B cell (primary cell): ENCODE data around the gene RASGEF1B. TPM values are rescaled to one million over a fixed set of nuclear protein-coding genes. Genes with fewer than 3 reads are reported as not detected.

Source experiments
- ATAC-seq: fragments of 200-7000 bp; cut with Tn5 transposase; one replicate; pipeline ENCODE4 v1.10.0; 2021; ENCODE audit warnings: low read depth, mild to moderate bottlenecking, moderate number of reproducible peaks, moderate library complexity
- CTCF ChIA-PET: fragments of 350-600 bp; sonication (Branson Sonifier 250); formaldehyde crosslinking; loops from one replicate; lab custom pipeline; 2021; ENCODE audit warnings: antibody characterized with exemption, inconsistent platforms; lab: Charles Lee
- POLR2A ChIA-PET: fragments of 350-600 bp; sonication (Branson Sonifier 250); formaldehyde crosslinking; loops from one replicate; lab custom pipeline; 2021; ENCODE audit warnings: antibody characterized with exemption; lab: Charles Lee
- DNase-seq: peaks from one replicate; pipeline ENCODE4 v3.0.0; 2013
- H2AFZ ChIP-seq: 2 replicates; pipeline ENCODE4 v1.6.1; 2012; ENCODE audit warnings: mild to moderate bottlenecking, low read depth, low read length; ENCODE audit not compliant: insufficient read depth, poor library complexity, severe bottlenecking
- H3K27ac ChIP-seq, 2 donors: 1 replicate in 1 of 2; 2 replicates in 1 of 2; pipeline ENCODE4 v1.5.1; 2012 to 2013; ENCODE audit warnings: low read length in 2 of 2, mild to moderate bottlenecking in 2 of 2, moderate library complexity in 1 of 2
- H3K27me3 ChIP-seq, 4 experiments: fragments of 200-600 bp in 1 of 4; sonication (generic) in 1 of 4; replicated peaks in 1 of 4; 1 replicate in 2 of 4; 2 replicates in 2 of 4; pipeline versions ENCODE4 v1.6.1 to v1.7.0; 2013 to 2016; ENCODE audit warnings: low read length in 3 of 4, mild to moderate bottlenecking in 2 of 4, mixed read lengths in 1 of 4, moderate library complexity in 1 of 4; ENCODE audit not compliant: insufficient read depth in 4 of 4, control insufficient read depth in 3 of 4; ENCODE audit errors: control extremely low read depth in 1 of 4
- H3K36me3 ChIP-seq, 2 experiments: replicated peaks in 1 of 2; 1 replicate in 1 of 2; 2 replicates in 1 of 2; pipeline versions ENCODE4 v1.6.1 to v1.7.1; 2013; ENCODE audit warnings: low read length in 1 of 2; ENCODE audit not compliant: insufficient read depth in 2 of 2, control insufficient read depth in 1 of 2; ENCODE audit errors: control extremely low read depth in 1 of 2, extremely low read depth in 1 of 2
- H3K4me1 ChIP-seq, 2 donors: fragments of 200-600 bp in 1 of 2; sonication (generic) in 1 of 2; 1 replicate in 1 of 2; 2 replicates in 1 of 2; pipeline versions ENCODE4 v1.5.1 to v1.6.1; 2013 to 2017; ENCODE audit warnings: low read length in 2 of 2; ENCODE audit not compliant: control insufficient read depth in 2 of 2, insufficient read depth in 2 of 2
- H3K4me2 ChIP-seq: replicated peaks from 2 replicates; pipeline ENCODE3; 2012; ENCODE audit warnings: mild to moderate bottlenecking, low read depth, low read length; ENCODE audit not compliant: poor library complexity, severe bottlenecking
- H3K4me3 ChIP-seq, 5 experiments: fragments of 200-600 bp in 1 of 5; sonication (generic) in 1 of 5; 1 replicate in 3 of 5; 2 replicates in 2 of 5; pipeline versions ENCODE4 v1.5.1 to v1.7.0; 2011 to 2016; ENCODE audit warnings: low read length in 4 of 5, mild to moderate bottlenecking in 4 of 5, low read depth in 2 of 5, control low read depth in 1 of 5, moderate library complexity in 1 of 5; ENCODE audit not compliant: insufficient read depth in 1 of 5; ENCODE audit errors: control extremely low read depth in 1 of 5, extremely low read depth in 1 of 5
- H3K79me2 ChIP-seq: fragments of 200-600 bp; sonication (generic); one replicate; pipeline ENCODE4 v1.6.0; 2016; ENCODE audit warnings: low read length; ENCODE audit not compliant: control insufficient read depth, insufficient read depth
- H3K9ac ChIP-seq: fragments of 200-600 bp; sonication (generic); 2 replicates; pipeline ENCODE4 v1.6.1; 2017; ENCODE audit warnings: mild to moderate bottlenecking, low read length, moderate library complexity
- H3K9me3 ChIP-seq, 3 donors: one replicate each; pipeline versions ENCODE4 v1.6.1 to v1.7.1; 2013; ENCODE audit warnings: low read length in 2 of 3; ENCODE audit not compliant: control insufficient read depth in 2 of 3, insufficient read depth in 1 of 3; ENCODE audit errors: control extremely low read depth in 1 of 3
- H4K20me1 ChIP-seq: 2 replicates; pipeline ENCODE4 v1.6.0; 2012; ENCODE audit warnings: mild to moderate bottlenecking, low read length; ENCODE audit not compliant: insufficient read depth, control insufficient read depth, poor library complexity, severe bottlenecking
- H3K27ac Mint-ChIP-seq: one replicate; pipeline ENCODE4 v1.8.0; 2021; ENCODE audit warnings: mixed read lengths
- H3K27me3 Mint-ChIP-seq: one replicate; pipeline ENCODE4 v1.8.0; 2021; ENCODE audit warnings: mixed read lengths
- H3K4me1 Mint-ChIP-seq: one replicate; pipeline ENCODE4 v1.8.0; 2021; ENCODE audit warnings: mixed read lengths
- H3K4me3 Mint-ChIP-seq: one replicate; pipeline ENCODE4 v1.8.0; 2021; ENCODE audit warnings: mixed read lengths
- H3K9me3 Mint-ChIP-seq: one replicate; pipeline ENCODE4 v1.8.0; 2022; ENCODE audit warnings: mixed read lengths; ENCODE audit not compliant: insufficient read depth
- EZH2 ChIP-seq: IDR thresholded peaks from 2 replicates; pipeline ENCODE4 v1.6.1; 2012; ENCODE audit warnings: borderline replicate concordance, low read depth, mild to moderate bottlenecking, moderate library complexity, low read length; ENCODE audit not compliant: insufficient read depth, poor library complexity, severe bottlenecking
- WGBS: methylation state at CpG from one replicate; pipeline ENCODE4 v1.1.5; 2013; ENCODE audit warnings: missing lambda C conversion rate; ENCODE audit not compliant: insufficient coverage; 5-methylcytosine and 5-hydroxymethylcytosine counted together
- intact Hi-C: fragments of 100-400 bp; cut with micrococcal nuclease; formaldehyde crosslinking; loops from one replicate; pipeline ENCODE4 v1.10.0; 2022
- polyA plus RNA-seq: library from polyadenylated mRNA; depleted of rRNA; stranded (reverse); fragments of >200 nt; gene quantifications from 2 replicates; pipeline ENCODE4 v1.2.3, GENCODE V29; 2012
- total RNA-seq, 2 donors: library from RNA; stranded (reverse); fragments of 120-200 nt in 1 of 2; gene quantifications; 1 replicate in 1 of 2; 2 replicates in 1 of 2; pipeline versions ENCODE4 v1.2.3 to v1.2.4, GENCODE V29; 2013 to 2022
- TF ChIP-seq, protein P1 (sequence below): fragments of 200-600 bp; IDR thresholded peaks from one replicate; pipeline ENCODE4 v1.8.0; 2022; ENCODE audit warnings: antibody characterized with exemption, mild to moderate bottlenecking

Gene RASGEF1B
- total and polyA plus RNA-seq, 2 donors (not counting 1 experiment from before 2014, with no cell fraction given) = 20.4 to 130 TPM

- H3K27ac ChIP-seq = peak overlapping the region; percentile 65 to 78
- no peak overlapping the region for H2AFZ ChIP-seq
- no peaks in the 10 kb centered on the region for H3K9me3 ChIP-seq
- ChIA-PET POLR2A (interaction anchor here (0.6 to 1.8 kb wide), 3 partner anchors 41 to 49 kb away, joined by 3 to 6 read pairs (median 3); partner anchors contain the start of gene RASGEF1B), CTCF (interaction anchor here (0.8 to 1.9 kb wide), 9 partner anchors 10 to 279 kb away, joined by 3 to 5 read pairs (median 3); partner anchors contain the start of gene RASGEF1B)
- no peaks in the 10 kb centered on the region for H3K27me3 Mint-ChIP-seq
- peaks cover 65% of the 10 kb centered on the region for H3K4me1 Mint-ChIP-seq
- no peak overlapping the region for H3K9ac ChIP-seq
- no peak for TF ChIP-seq EZH2
- TF ChIP-seq, protein P1, sequence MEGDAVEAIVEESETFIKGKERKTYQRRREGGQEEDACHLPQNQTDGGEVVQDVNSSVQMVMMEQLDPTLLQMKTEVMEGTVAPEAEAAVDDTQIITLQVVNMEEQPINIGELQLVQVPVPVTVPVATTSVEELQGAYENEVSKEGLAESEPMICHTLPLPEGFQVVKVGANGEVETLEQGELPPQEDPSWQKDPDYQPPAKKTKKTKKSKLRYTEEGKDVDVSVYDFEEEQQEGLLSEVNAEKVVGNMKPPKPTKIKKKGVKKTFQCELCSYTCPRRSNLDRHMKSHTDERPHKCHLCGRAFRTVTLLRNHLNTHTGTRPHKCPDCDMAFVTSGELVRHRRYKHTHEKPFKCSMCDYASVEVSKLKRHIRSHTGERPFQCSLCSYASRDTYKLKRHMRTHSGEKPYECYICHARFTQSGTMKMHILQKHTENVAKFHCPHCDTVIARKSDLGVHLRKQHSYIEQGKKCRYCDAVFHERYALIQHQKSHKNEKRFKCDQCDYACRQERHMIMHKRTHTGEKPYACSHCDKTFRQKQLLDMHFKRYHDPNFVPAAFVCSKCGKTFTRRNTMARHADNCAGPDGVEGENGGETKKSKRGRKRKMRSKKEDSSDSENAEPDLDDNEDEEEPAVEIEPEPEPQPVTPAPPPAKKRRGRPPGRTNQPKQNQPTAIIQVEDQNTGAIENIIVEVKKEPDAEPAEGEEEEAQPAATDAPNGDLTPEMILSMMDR = no peak
- no CpG with 5 or more reads among the region's 4 CpGs for WGBS
- peak overlapping the region; percentile 56 for H3K27ac Mint-ChIP-seq
- no peaks in the 10 kb centered on the region for H3K27me3 ChIP-seq
- no peaks in the 10 kb centered on the region for H4K20me1 ChIP-seq
- no peak overlapping the region for H3K4me3 ChIP-seq
- no peaks in the 10 kb centered on the region for H3K79me2 ChIP-seq
- peak; percentile 66 for DNase-seq
- peak overlapping the region; percentile 40 for H3K4me3 Mint-ChIP-seq
- peak overlapping the region; percentile 54 for H3K4me2 ChIP-seq
- H3K4me1 ChIP-seq = peaks cover 34 to 59% of the 10 kb centered on the region in 2 donors
- peak; percentile 70 for ATAC-seq
- intact Hi-C loops = loop anchor here (1.0 to 5.0 kb wide), 2 partner anchors 49 to 329 kb away; no protein-coding TSS in a partner anchor
- no peaks in the 10 kb centered on the region for H3K9me3 Mint-ChIP-seq
- H3K36me3 ChIP-seq = no peaks in the 10 kb centered on the region
Measured at GRCh38 chr4:81512757-81513501, 41.2 kb upstream of the RASGEF1B start.
